ENCODE data around the gene CFAP46. TPM values are rescaled to one million over a fixed set of nuclear protein-coding genes. Genes with fewer than 3 reads are reported as not detected.
"Not testable (repeated sequence)": the region's sequence is repeated elsewhere in the genome, so short reads cannot be mapped to it uniquely, and the experiment has no call there.

The CFAP46 gene
- total RNA-seq, 1 donor from 2014 or later, result 15.4 TPM

- peaks cover 26% of the 10 kb centered on the region for H3K36me3 Mint-ChIP-seq (ENCODE audit: insufficient read depth)
- no peak for TF ChIP-seq CTCF (IDR thresholded peaks at IDR 0.05; ENCODE audit: unreplicated experiment)
- peaks cover 13% of the 10 kb centered on the region for H3K4me1 Mint-ChIP-seq (ENCODE audit: low read depth)
- no peak overlapping the region for H3K4me3 Mint-ChIP-seq (ENCODE audit: low read depth)
- peak; percentile 57 for DNase-seq (ENCODE audit: low spot score, unreplicated experiment)
- no peaks in the 10 kb centered on the region for H3K9me3 Mint-ChIP-seq (ENCODE audit: low read depth)
- H3K27ac Mint-ChIP-seq, result peak overlapping the region; percentile 20
- no peaks in the 10 kb centered on the region for H3K27me3 Mint-ChIP-seq
Observed at GRCh38 chr10:132774902-132775863, 167.2 kb downstream of the CFAP46 start.

- no peaks in the 10 kb centered on the region for H3K27me3 Mint-ChIP-seq
- peaks cover 13% of the 10 kb centered on the region for H3K4me1 Mint-ChIP-seq (ENCODE audit: low read depth)
- peak; percentile 39 for DNase-seq (ENCODE audit: low spot score, unreplicated experiment)
- H3K36me3 Mint-ChIP-seq (ENCODE audit: insufficient read depth), result peaks cover 22% of the 10 kb centered on the region
- H3K4me3 Mint-ChIP-seq (ENCODE audit: low read depth), result peak overlapping the region; percentile 60
- TF ChIP-seq CTCF (IDR thresholded peaks at IDR 0.05; ENCODE audit: unreplicated experiment), result no peak
- no peaks in the 10 kb centered on the region for H3K9me3 Mint-ChIP-seq (ENCODE audit: low read depth)
- H3K27ac Mint-ChIP-seq, result peak overlapping the region; percentile 95
Observed at GRCh38 chr10:132774181-132774901, 168.0 kb downstream of the CFAP46 start.

GRCh38 chr10:132772816-132773215 is 169.6 kb downstream of the CFAP46 start:
- not testable (repeated sequence) for DNase-seq (ENCODE audit: low spot score, unreplicated experiment); H3K27me3 Mint-ChIP-seq; H3K27ac Mint-ChIP-seq; H3K9me3 Mint-ChIP-seq (ENCODE audit: low read depth); H3K4me3 Mint-ChIP-seq (ENCODE audit: low read depth)
- H3K4me1 Mint-ChIP-seq (ENCODE audit: low read depth), result peaks cover 10% of the 10 kb centered on the region
- H3K36me3 Mint-ChIP-seq (ENCODE audit: insufficient read depth), result peaks cover 31% of the 10 kb centered on the region

GRCh38 chr10:132770061-132771021 is 172.0 kb downstream of the CFAP46 start:
- Mint-ChIP-seq H3K27ac (no peak overlapping the region), H3K27me3 (peaks cover 3% of the 10 kb centered on the region), H3K4me3 (ENCODE audit: low read depth) (no peak overlapping the region), H3K9me3 (ENCODE audit: low read depth) (no peaks in the 10 kb centered on the region), H3K36me3 (ENCODE audit: insufficient read depth) (peaks cover 39% of the 10 kb centered on the region), H3K4me1 (ENCODE audit: low read depth) (peaks cover 11% of the 10 kb centered on the region)
- no peak for TF ChIP-seq CTCF (IDR thresholded peaks at IDR 0.05; ENCODE audit: unreplicated experiment)
- DNase-seq (ENCODE audit: low spot score, unreplicated experiment), result no peak

GRCh38 chr10:132768346-132769248 is 173.8 kb downstream of the CFAP46 start:
- Mint-ChIP-seq H3K4me1 (ENCODE audit: low read depth) (peaks cover 22% of the 10 kb centered on the region), H3K9me3 (ENCODE audit: low read depth) (no peaks in the 10 kb centered on the region), H3K4me3 (ENCODE audit: low read depth) (no peak overlapping the region), H3K36me3 (ENCODE audit: insufficient read depth) (peaks cover 37% of the 10 kb centered on the region), H3K27ac (no peak overlapping the region), H3K27me3 (peaks cover 3% of the 10 kb centered on the region)
- no peak for TF ChIP-seq CTCF (IDR thresholded peaks at IDR 0.05; ENCODE audit: unreplicated experiment)
- DNase-seq (ENCODE audit: low spot score, unreplicated experiment), result no peak
